WTC11 (cell line): Measurements from ENCODE around the gene ZMYND15. TPM values are rescaled to one million over a fixed set of nuclear protein-coding genes. Genes with fewer than 3 reads are reported as not detected.

Source experiments
- E2F5 ChIP-seq: sonication (generic); formaldehyde crosslinking; IDR thresholded peaks from 2 replicates; pipeline ENCODE4 v1.8.1; 2022; ENCODE audit warnings: mild to moderate bottlenecking, moderate library complexity, missing genetic modification reagents
- ETV6 ChIP-seq: sonication (generic); formaldehyde crosslinking; IDR thresholded peaks from 2 replicates; pipeline ENCODE4 v1.8.1; 2022; ENCODE audit warnings: mild to moderate bottlenecking, missing genetic modification reagents
- FOXK1 ChIP-seq: sonication (generic); formaldehyde crosslinking; IDR thresholded peaks from 2 replicates; pipeline ENCODE4 v1.8.0; 2022; ENCODE audit warnings: mild to moderate bottlenecking, moderate library complexity, missing genetic modification reagents
- FOXP4 ChIP-seq: sonication (generic); formaldehyde crosslinking; IDR thresholded peaks from 2 replicates; pipeline ENCODE4 v1.8.0; 2022; ENCODE audit warnings: mild to moderate bottlenecking, missing genetic modification reagents
- GABPB1 ChIP-seq: sonication (generic); formaldehyde crosslinking; IDR thresholded peaks from 2 replicates; pipeline ENCODE4 v1.8.1; 2023; ENCODE audit warnings: mild to moderate bottlenecking, missing genetic modification reagents
- HMGXB4 ChIP-seq: sonication (generic); formaldehyde crosslinking; IDR thresholded peaks from 2 replicates; pipeline ENCODE4 v1.8.1; 2023; ENCODE audit warnings: mild to moderate bottlenecking, moderate library complexity, missing genetic modification reagents
- MAX ChIP-seq: sonication (generic); formaldehyde crosslinking; IDR thresholded peaks from 2 replicates; pipeline ENCODE4 v1.8.0; 2022; ENCODE audit warnings: mild to moderate bottlenecking, missing genetic modification reagents
- NFATC4 ChIP-seq: fragments of 250-450 bp; sonication (Bioruptor Pico); IDR thresholded peaks from 2 replicates; pipeline ENCODE4 v1.9.0; 2021; ENCODE audit warnings: mild to moderate bottlenecking
- NFE2L1 ChIP-seq: sonication (generic); formaldehyde crosslinking; IDR thresholded peaks from 2 replicates; pipeline ENCODE4 v1.8.1; 2023; ENCODE audit warnings: missing genetic modification reagents
- NFYB ChIP-seq: sonication (generic); formaldehyde crosslinking; conservative IDR thresholded peaks from 2 replicates; pipeline ENCODE4 v1.8.0; 2022; ENCODE audit warnings: low read depth, missing genetic modification reagents
- ZNF232 ChIP-seq: sonication (generic); formaldehyde crosslinking; IDR thresholded peaks from 2 replicates; pipeline ENCODE4 v1.8.0; 2022; ENCODE audit warnings: mild to moderate bottlenecking, missing genetic modification reagents
- ZNF317 ChIP-seq: sonication (generic); formaldehyde crosslinking; IDR thresholded peaks from 2 replicates; pipeline ENCODE4 v1.8.1; 2023; ENCODE audit warnings: low read depth, mild to moderate bottlenecking, moderate library complexity, missing genetic modification reagents, borderline replicate concordance
- total RNA-seq: library from RNA; stranded (reverse); gene quantifications from 3 replicates; pipeline ENCODE4 v1.2.3, GENCODE V29; 2021
- TF ChIP-seq, protein P1 (sequence below): fragments of 250-450 bp; sonication (Bioruptor Pico); IDR thresholded peaks from 2 replicates; pipeline ENCODE4 v1.8.0; 2021; ENCODE audit warnings: mild to moderate bottlenecking
- TF ChIP-seq, protein P2 (sequence below): sonication (generic); formaldehyde crosslinking; conservative IDR thresholded peaks from 2 replicates; pipeline ENCODE4 v1.8.1; 2023; ENCODE audit warnings: mild to moderate bottlenecking, low read depth, missing genetic modification reagents, moderate library complexity

ZMYND15 gene
- total RNA-seq, 1 experiment from 2014 or later = 0.63 TPM

DNA sequence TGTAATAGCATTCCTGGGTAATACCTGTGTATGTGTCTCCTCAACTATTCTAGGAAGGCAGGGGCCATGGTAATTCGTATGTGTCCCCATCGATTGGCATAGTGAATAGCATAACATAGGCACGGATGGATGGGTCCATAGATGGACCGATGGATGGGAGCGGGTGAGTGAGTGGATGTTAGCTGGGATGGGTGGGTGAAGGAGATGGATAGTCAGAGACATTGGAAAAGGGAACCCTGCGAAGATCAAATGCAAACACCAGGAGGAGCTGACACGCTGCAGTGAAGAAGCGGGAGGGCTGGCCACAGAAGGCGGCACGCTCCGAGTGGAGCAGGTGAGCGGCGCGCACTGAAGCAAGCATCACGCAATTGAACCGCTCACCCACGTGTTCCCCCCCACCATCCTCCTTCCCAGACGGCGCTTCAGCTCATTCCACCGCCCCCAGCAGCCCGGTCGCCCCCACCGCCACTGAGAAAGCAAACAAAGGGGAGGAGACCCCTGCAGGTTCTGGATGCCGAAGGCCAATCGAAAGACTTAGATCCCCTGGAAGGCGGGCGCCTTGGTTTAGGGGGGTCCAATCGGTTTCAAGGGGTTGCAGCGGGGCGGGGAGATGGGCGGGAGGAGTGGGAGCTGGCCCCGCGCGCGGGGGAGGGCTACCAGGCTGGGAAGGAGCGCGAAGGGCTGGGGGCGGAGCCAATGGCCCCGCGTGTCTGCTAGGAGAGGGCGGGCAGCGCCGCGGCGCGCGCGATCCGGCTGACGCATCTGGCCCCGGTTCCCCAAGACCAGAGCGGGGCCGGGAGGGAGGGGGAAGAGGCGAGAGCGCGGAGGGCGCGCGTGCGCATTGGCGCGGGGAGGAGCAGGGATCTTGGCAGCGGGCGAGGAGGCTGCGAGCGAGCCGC is 29.6 kb upstream of the ZMYND15 start, which contains the start of gene ARRB2 (continued):
- TF ChIP-seq FOXP4 (CRISPR knock-in tag) (peak; percentile 60; the same call in 1 of the 2 replicates), GABPB1 (CRISPR knock-in tag) (peak; percentile 69; the same call in 1 of the 2 replicates), NFATC4 (CRISPR knock-in tag) (no peak), ZNF232 (CRISPR knock-in tag) (peak; percentile 38; the same call in 1 of the 2 replicates), MAX (CRISPR knock-in tag) (peak; percentile 65; the same call in 1 of the 2 replicates), E2F5 (CRISPR knock-in tag) (peak; percentile 87; the same call in 1 of the 2 replicates), HMGXB4 (CRISPR knock-in tag) (peak; percentile 70; the same call in 1 of the 2 replicates), NFE2L1 (no peak), ZNF317 (CRISPR knock-in tag) (peak; percentile 88), NFYB (CRISPR knock-in tag) (peak; percentile 78), FOXK1 (CRISPR knock-in tag) (0 out of 2 replicates have a peak, but pooled peaks have one; percentile 59), ETV6 (CRISPR knock-in tag) (0 out of 2 replicates have a peak, but pooled peaks have one; percentile 19)
- TF ChIP-seq, protein P1, sequence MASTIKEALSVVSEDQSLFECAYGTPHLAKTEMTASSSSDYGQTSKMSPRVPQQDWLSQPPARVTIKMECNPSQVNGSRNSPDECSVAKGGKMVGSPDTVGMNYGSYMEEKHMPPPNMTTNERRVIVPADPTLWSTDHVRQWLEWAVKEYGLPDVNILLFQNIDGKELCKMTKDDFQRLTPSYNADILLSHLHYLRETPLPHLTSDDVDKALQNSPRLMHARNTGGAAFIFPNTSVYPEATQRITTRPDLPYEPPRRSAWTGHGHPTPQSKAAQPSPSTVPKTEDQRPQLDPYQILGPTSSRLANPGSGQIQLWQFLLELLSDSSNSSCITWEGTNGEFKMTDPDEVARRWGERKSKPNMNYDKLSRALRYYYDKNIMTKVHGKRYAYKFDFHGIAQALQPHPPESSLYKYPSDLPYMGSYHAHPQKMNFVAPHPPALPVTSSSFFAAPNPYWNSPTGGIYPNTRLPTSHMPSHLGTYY = no peak
- TF ChIP-seq, protein P2, sequence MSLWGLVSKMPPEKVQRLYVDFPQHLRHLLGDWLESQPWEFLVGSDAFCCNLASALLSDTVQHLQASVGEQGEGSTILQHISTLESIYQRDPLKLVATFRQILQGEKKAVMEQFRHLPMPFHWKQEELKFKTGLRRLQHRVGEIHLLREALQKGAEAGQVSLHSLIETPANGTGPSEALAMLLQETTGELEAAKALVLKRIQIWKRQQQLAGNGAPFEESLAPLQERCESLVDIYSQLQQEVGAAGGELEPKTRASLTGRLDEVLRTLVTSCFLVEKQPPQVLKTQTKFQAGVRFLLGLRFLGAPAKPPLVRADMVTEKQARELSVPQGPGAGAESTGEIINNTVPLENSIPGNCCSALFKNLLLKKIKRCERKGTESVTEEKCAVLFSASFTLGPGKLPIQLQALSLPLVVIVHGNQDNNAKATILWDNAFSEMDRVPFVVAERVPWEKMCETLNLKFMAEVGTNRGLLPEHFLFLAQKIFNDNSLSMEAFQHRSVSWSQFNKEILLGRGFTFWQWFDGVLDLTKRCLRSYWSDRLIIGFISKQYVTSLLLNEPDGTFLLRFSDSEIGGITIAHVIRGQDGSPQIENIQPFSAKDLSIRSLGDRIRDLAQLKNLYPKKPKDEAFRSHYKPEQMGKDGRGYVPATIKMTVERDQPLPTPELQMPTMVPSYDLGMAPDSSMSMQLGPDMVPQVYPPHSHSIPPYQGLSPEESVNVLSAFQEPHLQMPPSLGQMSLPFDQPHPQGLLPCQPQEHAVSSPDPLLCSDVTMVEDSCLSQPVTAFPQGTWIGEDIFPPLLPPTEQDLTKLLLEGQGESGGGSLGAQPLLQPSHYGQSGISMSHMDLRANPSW = 0 out of 2 replicates have a peak, but pooled peaks have one; percentile 57
